ENCODE results near the gene CSRNP2. TPM values are rescaled to one million over a fixed set of nuclear protein-coding genes. Genes with fewer than 3 reads are reported as not detected.

CSRNP2 gene
- total and polyA plus RNA-seq, 2 of the 13 experiments (the other 11 are each of a cell fraction or from before 2014, with no cell fraction given), result 4.8 to 7.3 TPM

GRCh38 chr12:51047655-51048540 lies 35.5 kb downstream of the CSRNP2 start, which contains the start of gene LETMD1 (continued):
- no peak for TF ChIP-seq ZNF644 (CRISPR knock-in tag; IDR thresholded peaks at IDR 0.05; ENCODE audit: low read depth)
- TF ChIP-seq ZBTB10 (CRISPR knock-in tag; IDR thresholded peaks at IDR 0.05; ENCODE audit: borderline replicate concordance), result 0 out of 2 replicates have a peak, but pooled peaks have one; percentile 25
- TF ChIP-seq ZIK1 (CRISPR knock-in tag; IDR thresholded peaks at IDR 0.05; ENCODE audit: borderline replicate concordance, low read depth), result no peak
- no peak for TF ChIP-seq ZNF225 (CRISPR knock-in tag; IDR thresholded peaks at IDR 0.05)
- no peak for TF ChIP-seq AKAP8 (CRISPR knock-in tag; IDR thresholded peaks at IDR 0.05)
- no peak for TF ChIP-seq ZNF296 (CRISPR knock-in tag; conservative IDR thresholded peaks at IDR 0.05)
- TF ChIP-seq ZNF512 (CRISPR knock-in tag; IDR thresholded peaks at IDR 0.05), result no peak
- TF ChIP-seq TP53 (CRISPR knock-in tag; conservative IDR thresholded peaks at IDR 0.05), result 0 out of 2 replicates have a peak, but pooled peaks have one; percentile 55
- peak; percentile 56; the same call in 1 of the 2 replicates for TF ChIP-seq ZNF24 (IDR thresholded peaks at IDR 0.05)
- no peak for TF ChIP-seq CBX5 (CRISPR knock-in tag; IDR thresholded peaks at IDR 0.05; ENCODE audit: borderline replicate concordance)
- TF ChIP-seq ZNF205 (CRISPR knock-in tag; IDR thresholded peaks at IDR 0.05), result 0 out of 2 replicates have a peak, but pooled peaks have one; percentile 17
- no peak; the same call in 1 of the 2 replicates for TF ChIP-seq SRY (CRISPR knock-in tag; IDR thresholded peaks at IDR 0.05)
- TF ChIP-seq ZNF263 (CRISPR knock-in tag; IDR thresholded peaks at IDR 0.05), result no peak
- peak; percentile 67 for TF ChIP-seq ZNF574 (CRISPR knock-in tag; IDR thresholded peaks at IDR 0.05)
- TF ChIP-seq ZNF30 (CRISPR knock-in tag; IDR thresholded peaks at IDR 0.05), result no peak
- 0 out of 2 replicates have a peak, but pooled peaks have one; percentile 36 for TF ChIP-seq SOX5 (CRISPR knock-in tag; IDR thresholded peaks at IDR 0.05; ENCODE audit: borderline replicate concordance)
- TF ChIP-seq MEF2D (CRISPR knock-in tag; IDR thresholded peaks at IDR 0.05), result no peak; the same call in 1 of the 2 replicates

All from HepG2 (cell line).